ENCODE measurements around the gene OSGIN1.

DNA sequence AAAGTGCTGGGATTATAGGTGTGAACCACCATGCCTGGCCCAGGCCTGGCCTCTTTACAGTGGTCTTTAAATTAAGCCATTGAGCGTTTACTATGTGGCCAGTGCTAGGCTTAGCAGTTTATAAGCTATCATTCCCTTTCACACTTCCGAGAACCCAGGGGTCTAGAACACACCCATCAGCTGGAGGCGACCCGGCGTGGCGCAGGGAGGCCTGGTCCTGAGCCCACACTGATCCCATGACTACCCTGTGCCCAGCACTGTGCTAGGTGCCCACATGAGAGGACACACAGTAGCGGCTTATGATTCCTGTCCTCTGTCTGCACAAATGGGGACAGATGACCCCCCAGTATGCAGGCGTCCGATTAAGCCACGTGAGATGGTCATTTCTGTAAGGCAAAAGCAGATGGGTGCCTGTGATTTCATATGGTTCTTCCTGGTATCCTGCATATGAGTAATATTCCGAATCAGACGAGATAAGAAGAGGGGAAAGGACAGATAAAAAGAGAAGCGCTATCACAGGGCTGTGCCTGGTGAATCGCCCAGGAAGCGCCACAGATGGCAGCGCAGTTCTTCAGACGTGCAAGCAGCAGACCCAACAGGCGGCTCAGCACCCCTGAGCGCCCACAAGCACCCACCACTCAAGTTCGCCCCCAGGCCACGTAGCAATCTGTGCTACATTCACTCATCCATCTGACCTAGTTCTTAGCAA is 5.3 kb downstream of the OSGIN1 start:
- TF ChIP-seq, protein P1, sequence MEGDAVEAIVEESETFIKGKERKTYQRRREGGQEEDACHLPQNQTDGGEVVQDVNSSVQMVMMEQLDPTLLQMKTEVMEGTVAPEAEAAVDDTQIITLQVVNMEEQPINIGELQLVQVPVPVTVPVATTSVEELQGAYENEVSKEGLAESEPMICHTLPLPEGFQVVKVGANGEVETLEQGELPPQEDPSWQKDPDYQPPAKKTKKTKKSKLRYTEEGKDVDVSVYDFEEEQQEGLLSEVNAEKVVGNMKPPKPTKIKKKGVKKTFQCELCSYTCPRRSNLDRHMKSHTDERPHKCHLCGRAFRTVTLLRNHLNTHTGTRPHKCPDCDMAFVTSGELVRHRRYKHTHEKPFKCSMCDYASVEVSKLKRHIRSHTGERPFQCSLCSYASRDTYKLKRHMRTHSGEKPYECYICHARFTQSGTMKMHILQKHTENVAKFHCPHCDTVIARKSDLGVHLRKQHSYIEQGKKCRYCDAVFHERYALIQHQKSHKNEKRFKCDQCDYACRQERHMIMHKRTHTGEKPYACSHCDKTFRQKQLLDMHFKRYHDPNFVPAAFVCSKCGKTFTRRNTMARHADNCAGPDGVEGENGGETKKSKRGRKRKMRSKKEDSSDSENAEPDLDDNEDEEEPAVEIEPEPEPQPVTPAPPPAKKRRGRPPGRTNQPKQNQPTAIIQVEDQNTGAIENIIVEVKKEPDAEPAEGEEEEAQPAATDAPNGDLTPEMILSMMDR (IDR thresholded peaks at IDR 0.05; ENCODE audit: low read depth, low read length), result no peak
- TF ChIP-seq EZH2phosphoT487 (IDR thresholded peaks at IDR 0.05; ENCODE audit: low read depth), result no peak
